COLO668 (cell line): ENCODE results near the gene MRPL58.

Experiments used
- DNase-seq: peaks from one replicate; lab custom pipeline; 2025; ENCODE audit not compliant: unreplicated experiment; lab: John Stamatoyannopoulos, UW

The MRPL58 gene

DNA sequence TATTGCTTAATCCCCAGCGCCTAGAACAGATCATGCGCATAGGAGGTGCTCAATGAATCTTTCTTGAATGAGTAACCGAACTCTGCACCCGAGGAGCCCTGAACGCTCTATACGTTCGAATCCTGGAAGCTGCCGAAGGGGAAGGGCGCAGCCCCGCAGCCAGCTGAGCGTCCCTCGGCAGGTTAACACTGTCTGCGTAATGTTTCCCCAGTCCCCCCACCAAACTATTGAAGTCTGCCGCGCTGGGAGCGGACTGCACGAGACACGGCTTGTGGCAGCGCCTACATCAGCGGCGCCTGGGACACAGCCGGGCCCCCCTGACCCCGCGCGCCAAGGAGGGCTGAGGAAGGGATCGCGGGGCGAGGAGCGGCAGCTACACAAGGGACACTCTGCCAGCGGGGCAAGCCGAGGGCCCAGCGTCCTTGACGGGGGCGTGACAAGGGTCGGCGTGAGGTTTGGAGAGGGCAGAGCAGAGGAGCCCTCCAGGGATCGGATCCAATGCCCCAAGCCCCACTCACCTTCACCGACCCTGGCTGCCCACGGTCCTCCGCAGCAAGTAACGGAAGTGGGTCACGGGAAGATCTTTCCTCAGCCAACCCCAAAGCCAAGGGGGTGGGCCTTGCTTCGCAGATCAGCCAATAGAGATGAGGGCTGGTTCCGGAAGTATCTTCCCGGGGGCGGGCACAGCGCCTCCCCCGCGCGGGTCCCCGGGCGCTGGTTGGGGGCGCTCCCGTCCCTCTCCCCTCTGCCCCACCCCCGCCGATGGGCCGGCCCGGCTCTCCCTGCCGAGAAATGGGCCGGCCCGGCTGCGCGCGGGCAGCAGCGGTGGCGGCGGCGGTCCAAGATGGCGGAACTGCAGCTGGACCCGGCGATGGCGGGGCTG is 34.2 kb downstream of the MRPL58 start, which contains the start of the genes ATP5PD and KCTD2:
ATP5PD (minus strand) TSS at position 563 of the 883 bp plus-strand sequence. CDS start 4,319 bp downstream, outside the sequence.
KCTD2 (plus strand) TSS at position 819 of the 883 bp plus-strand sequence; CDS start at position 845, 26 bp downstream.
- peak; percentile 91 for DNase-seq

DNA sequence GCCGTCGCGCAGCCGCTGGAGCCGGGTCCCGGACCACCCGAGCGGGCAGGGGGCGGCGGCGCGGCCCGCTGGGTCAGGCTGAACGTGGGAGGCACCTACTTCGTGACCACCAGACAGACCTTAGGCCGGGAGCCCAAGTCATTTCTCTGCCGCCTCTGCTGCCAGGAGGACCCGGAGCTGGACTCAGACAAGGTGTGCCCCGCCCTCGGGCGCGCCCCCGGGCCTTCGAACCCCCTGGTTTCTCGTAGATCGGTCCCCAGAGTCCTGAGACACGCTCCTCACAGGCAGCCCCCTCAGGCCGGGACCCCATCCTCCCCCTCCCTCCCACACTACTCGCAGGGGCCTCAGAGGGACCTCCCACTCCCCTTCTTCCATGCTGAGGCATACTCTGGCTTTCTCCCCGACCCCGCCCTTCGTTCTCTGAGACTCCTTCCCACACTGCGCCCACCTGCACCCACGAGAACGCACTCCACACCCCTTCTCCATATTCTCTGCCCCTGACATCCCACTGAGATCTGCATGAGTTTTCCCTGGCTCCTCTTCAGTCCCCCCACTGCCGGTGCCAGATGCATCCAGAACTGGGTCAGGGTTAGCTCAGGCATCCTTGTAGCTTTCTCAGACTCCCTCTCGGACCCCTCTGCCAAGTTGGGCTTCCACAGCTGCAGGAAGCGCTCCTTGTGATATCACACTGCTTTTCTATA is 35.1 kb downstream of the MRPL58 start:
- DNase-seq = no peak

DNA sequence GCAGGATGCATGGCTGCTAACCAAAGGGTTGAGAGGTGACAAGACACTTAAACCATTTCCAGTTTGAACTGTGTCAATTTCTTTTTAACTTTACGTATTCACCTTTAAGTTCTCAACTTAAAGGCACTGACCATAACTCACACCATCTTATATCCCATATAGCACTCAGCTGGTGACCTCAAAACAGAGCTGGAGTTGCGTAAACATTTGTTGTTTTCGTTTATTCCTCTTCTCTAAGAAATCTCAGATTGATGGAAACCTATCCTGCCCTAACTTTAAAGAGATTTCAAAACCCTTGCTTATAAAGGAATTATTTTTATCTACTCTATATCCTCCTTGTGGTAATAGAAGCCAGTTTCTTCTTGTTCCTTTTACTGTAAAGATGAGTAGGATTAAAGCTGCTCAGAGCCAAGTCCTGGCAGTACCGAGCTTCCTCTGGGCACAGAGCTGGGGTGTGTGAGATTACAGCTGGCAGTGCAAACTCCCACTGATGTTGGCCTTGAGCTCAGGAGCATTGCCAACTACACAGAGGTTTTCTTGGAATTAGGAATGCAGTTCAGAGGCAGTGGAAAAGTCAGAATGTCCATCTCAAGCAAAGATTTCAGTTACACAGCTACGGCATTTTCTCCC is 35.9 kb downstream of the MRPL58 start:
- no peak for DNase-seq

DNA sequence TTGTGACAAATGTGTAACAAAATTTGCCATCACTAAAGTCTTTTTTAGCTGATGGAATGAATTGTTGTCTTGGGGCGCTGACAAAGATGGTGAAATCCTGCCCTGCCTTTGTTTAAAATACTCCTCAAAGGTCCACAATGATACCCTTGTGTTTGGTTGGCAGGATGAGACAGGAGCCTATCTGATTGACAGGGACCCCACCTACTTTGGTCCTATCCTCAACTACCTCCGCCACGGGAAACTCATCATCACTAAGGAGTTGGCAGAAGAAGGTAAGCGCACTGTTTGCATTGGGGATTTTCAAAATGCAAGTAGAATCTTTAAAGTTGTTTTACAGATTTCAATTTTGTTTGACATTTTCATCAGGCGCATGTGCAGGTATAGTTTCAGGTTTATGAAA is 36.6 kb downstream of the MRPL58 start:
- no peak for DNase-seq

DNA sequence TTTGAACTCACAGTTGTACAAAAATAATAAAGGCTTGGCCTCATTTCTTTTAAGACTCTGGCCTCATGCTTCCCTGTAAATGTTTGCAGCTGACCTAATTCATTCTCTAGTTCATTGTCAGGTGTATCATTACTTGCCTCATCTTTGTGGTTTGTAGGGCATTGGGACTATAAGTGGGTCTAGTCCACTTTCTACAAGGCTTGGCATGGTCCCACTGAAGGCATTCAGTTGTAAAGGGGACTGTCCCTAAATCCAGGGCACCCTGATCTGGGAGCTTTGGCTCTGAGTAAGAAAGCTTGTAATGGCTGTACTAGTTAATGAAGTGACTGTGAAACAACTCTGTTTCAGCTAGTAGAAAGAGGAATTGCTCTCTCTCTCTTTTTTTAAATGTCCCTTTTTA is 37.2 kb downstream of the MRPL58 start:
- no peak for DNase-seq

DNA sequence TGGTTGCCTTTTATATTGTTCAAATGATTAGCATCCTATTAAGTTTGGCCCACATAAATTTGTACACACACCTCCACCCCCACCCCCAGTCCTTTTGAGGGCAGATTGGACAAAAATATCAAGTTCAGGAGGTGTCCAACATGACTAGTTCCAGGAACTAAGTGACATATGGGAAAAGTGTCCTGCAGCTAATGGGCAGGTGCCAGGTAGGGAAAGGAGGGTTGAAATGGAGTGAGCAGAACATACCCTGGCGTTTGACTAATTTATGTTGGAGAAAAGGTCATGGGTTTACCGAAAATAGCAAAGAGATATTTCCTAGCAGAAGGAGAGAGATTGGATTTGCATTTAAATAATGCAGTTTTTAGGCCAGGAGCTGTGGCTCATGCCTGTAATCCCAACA is 39.5 kb downstream of the MRPL58 start:
- no peak for DNase-seq

DNA sequence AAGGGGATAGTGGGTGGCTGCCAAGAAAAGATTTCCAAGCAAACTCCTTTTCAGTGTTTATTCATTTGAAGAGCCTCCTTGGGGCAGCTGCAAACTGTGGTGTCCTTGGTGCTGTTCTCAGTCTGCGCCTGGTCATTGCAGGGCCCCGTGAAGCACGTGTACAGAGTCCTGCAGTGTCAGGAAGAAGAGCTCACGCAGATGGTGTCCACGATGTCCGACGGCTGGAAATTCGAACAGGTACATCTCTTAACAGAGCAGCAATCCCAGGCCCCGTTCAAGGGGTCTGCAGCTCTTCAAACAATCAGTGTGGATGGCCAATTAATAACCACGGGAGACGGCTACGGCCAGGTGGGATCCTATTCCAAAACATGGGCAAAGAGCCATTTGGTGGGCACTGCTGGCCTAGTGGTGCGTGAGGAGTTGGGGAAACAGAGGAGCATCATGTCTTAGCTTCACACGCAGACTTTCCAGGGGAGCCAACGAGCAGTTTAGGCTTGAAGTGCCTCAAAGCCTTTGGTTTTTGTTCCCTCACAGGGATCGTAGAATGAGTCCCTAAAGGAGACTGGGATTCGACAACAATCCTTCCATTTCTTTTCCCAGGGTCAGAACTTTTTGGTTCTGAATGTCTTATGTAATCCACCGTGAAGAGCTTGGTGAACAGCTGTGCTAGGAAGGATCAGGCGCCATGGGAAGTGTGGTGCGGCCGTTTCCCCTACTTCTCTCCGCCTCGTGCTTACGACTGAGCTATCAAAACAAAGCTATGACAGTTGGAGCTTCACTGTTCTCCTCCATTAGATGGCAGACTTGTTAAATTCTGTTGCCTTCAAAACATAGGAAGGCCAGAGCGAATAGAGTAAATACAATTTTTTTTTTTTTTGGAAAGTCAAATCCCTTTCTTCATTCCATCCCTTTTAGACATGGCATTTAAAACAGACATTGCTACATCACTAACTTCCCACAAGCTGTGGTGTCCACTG is 47.2 kb downstream of the MRPL58 start:
- DNase-seq = no peak

DNA sequence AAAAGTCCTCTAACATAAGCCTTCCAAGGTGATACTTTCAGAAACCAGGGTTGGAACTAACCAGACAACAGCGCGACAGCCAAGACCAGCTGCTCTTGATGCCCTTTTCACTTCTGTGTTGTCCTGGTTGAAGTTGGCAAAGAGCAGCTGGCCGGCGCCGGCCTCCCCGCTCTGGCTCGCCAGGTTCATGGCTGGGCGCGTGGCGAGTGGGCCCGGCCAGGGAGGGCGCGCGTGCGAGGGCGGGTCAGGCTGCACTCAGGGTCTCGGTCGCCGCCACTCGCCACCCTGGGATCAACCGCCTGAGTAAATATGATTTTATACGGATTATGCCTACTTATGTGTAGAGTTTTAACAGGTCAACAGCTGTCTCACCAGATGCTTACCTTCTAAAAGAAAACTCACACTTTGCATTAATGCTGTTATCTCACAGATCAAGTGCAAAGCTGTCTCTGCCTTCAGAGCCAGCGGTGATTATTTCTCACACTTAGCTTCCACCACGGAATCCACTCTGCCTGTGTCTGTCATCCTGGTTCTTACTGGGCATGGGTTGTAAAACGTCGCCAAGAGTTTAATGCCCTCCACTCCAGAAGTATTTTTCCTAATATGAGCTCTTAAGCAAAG is 48.1 kb downstream of the MRPL58 start:
- DNase-seq = no peak

DNA sequence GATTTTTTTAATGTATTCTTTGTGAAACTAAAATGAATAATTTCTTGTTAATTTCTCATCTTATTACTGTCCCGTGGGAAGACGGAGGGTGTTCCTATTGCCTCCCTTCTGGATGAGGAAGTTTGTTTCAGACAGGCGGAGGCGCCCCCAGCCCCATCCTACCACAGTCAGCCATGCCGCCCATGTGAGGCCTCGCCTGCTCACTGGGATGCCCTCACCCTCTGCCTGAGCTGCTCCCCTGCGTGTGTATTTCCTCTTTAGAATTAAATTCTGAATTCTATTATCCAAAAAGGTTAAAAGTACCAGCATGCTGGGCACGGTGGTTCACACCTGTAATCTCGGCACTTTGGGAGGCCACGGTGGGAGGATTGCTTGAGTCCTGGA is 48.6 kb downstream of the MRPL58 start:
- no peak for DNase-seq

DNA sequence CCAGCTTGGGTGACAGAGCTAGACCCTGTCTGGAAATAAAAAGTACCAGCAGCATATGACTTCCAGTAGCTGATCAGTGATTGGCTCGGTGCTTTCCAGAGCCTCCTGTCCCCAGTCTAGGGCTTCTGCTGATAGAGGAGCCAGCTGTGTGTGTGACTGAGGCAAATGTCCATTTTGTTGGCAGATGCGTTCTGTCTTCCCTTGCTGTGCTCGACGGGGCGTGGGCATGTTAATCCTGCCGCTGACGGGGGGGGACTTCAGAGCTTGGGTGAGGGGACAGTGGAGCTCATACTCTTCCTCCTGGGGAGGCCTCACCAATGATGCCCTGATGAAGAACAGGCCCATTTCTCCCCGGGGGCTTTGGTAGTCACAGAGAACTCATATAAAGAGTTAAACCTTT is 49.1 kb downstream of the MRPL58 start:
- no peak for DNase-seq

DNA sequence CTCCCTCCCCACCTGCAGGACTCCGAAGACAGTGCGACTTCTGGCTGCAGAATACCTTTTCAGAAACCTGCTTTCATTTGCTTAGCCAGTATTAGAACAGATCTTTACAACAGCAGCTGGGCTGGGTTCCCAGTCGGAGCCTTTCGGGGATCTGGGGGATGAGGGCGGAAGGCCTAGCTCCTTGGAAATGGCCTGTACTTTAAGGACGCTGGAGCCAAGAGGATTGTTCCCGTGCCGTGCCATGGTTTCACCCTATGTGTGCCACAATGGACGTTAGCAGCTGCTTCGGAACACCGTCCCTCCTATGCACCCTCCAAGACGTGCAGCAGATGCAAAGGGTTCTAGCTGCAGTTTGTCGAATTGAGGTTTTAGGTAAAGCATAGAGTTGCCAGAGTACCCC is 50.7 kb downstream of the MRPL58 start:
- DNase-seq = no peak

DNA sequence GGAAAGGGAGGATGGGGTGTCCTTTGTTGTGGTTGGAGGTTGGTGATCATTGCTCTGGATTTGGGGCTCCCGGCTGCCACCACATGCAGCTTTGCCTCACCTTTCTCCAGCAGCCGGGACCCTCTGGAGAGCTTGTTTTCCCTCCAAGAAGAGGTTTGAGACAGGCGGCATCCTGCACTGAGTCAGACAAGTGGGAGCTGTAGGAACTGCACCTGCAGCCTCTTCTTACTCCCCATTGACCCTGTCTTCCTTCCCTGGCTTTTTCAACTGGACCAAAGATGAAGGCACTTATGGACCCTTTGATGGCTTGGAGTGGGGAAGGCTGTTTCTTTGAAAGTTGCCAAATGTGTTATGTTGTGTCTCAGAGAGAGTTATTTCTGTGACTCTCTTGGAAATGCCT is 51.2 kb downstream of the MRPL58 start:
- DNase-seq = no peak

DNA sequence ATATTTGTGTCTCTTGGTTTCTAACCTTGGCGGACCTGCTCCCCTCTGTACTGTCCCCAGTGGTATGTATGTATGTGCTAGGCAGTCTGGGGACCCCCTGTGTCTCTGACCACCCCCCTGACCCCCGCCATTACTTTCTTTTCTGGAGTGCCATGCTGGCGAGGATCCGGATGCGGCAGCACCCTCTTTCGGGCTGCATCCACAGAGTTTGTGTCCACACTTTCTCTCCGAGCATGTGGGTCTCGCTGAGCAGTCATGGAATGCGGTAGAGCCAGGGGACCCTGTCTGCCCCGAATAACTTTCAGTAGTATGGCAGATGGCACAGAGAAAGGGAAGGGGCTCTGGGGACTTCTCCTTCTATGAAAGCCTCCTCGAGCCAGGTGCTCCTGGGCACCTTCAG is 51.6 kb downstream of the MRPL58 start:
- no peak for DNase-seq

DNA sequence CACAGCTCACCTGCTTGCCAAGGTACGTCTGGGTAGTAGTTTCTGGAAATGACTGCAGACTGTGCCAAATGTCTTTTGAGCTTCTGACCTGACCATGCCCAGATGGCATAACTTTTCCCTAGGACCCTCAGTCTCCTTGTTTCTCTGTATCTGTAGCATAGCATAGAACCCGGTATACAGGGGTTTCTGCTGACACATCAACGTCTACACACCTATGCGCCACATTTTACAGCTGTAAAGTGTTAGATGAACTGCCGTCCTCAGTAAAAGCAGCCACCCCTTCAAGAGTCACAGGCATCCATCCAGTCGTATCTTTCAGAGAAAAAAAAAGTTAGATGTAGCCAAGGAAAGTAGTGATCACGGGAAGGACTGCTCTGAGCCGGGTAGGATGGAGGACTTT is 52.0 kb downstream of the MRPL58 start:
- DNase-seq = no peak

DNA sequence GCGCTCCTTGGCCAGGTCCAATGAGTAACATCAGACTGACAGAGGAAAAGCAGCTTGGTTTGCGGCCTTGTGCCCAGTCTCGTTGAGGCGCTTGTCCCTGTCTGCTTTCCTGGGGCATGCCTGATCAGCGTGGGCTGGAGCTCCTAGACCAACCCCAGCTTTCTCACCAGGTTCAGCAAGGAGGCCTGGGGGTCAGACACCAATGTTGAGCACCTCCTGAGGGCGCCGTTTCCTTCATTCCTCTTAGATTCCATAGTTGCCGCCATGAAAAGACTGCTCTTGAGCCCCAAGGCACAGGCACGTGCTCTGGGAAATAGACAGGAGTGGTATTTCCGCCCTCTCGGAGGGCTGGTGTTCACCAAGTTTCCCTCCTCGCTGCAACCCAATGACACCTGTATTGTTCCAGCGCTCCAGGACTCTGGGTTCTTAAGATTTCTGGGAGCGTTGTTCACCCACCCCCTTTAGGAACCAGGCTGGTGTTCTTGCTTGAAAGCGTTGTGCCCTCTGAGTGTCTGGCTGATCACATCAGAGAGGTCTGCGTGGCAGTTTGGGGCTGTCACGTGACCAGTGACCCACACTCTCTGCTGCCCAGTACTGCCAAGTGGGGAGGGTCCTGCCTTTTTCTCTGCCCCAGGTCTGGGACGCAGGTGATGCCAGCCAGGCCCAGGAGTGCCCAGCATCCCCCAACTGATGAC is 52.5 kb downstream of the MRPL58 start:
- no peak for DNase-seq

DNA sequence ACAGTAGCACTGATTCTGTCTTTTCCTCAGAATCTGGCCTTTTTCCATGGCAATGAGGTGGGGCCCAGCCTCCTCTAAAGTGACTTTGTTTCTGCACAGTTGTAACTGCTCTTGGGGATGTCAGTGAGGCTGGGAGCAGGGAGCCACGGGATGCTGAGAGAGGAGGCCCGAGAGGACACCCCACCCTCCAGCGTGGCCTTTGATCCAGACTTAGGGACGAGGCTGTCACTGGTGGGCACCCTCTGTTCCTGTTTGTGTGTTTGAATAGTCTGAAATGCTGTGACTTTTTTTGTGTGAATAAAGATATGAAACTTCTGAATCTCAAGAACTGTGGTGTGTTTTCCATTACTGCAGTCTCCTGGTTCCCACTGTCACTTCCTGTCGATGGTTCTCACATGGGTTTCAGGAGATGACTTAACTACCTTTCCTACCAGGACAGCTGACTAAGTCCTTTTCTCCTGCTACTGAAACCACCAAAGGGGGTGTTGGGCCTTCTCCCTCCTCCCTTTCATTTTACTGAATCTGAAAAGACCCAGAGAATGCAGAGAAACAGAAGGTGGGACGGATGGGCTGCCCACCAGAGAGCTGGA is 53.2 kb downstream of the MRPL58 start:
- no peak for DNase-seq

DNA sequence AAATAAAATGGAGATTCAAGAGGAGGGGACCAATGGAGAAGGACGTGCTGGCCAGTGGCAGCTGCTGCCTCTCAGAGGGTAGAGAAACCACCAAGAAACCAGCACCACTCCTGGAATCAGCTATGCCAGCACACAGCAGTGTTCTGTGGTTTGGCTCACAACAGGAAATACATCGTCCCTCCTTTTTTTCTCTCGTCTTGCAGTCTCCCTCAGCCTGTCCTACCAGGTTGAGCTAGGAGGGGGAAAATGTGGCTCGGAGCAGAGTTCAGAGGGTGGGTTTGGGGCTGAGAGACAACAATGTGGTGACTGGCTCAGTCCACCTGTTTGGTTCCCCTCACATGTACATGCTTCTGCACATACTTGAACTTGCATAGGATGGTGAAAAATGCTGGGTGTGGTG is 55.4 kb downstream of the MRPL58 start:
- DNase-seq = no peak

DNA sequence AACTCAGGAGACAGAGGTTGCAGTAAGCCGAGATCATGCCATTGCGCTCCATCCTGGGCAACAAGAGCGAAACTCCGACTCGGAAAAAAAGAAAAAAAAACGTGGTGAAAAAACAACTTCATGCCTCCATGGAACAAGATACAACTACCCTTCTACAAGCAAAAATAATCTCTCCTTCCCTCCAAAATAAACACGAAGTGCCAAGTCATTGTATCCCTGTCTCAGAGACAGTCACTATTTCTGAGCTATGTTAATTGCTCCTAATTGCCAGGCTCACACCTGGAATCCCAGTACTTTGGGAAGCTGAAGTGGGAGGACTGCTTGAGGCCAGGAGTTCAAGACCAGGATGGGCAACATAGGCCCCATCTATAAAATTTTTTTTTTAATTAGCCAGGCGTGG is 56.3 kb downstream of the MRPL58 start:
- DNase-seq = no peak

DNA sequence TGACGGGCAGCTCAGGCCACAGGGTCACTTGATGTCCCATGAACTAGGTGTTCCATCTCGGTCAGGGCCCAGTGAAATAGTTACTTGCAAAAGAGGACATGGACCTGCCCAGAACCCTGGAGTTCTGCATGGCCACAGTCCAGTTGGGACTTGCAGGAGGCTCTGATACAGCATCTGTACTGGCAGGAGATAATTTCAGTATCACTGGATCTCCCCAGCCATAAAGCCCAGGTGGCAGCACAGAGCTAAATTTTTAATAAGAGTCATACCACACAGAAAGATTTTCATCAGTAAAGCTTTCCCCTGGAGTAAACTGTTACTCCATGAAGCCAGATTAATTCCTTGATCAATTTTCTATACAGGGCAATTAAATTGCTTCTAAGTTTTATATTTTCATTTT is 57.3 kb downstream of the MRPL58 start:
- peak; percentile 3 for DNase-seq
